ENCODE measurements around the gene HOXC13. TPM values are rescaled to one million over a fixed set of nuclear protein-coding genes. Genes with fewer than 3 reads are reported as not detected.

HOXC13 gene
- total RNA-seq, 1 donor from 2014 or later, result not detected

GRCh38 chr12:53941750-53942149 lies 3.1 kb downstream of the HOXC13 start:
- Mint-ChIP-seq H3K4me3 (no peak overlapping the region), H3K4me1 (ENCODE audit: unreplicated experiment) (no peaks in the 10 kb centered on the region), H3K36me3 (peaks cover 5% of the 10 kb centered on the region), H3K27ac (no peak overlapping the region), H3K9me3 (no peaks in the 10 kb centered on the region), H3K27me3 (peaks cover 97% of the 10 kb centered on the region)
- no peak for DNase-seq (ENCODE audit: extremely low spot score, unreplicated experiment)
- TF ChIP-seq CTCF (conservative IDR thresholded peaks at IDR 0.05), result no peak

DNA sequence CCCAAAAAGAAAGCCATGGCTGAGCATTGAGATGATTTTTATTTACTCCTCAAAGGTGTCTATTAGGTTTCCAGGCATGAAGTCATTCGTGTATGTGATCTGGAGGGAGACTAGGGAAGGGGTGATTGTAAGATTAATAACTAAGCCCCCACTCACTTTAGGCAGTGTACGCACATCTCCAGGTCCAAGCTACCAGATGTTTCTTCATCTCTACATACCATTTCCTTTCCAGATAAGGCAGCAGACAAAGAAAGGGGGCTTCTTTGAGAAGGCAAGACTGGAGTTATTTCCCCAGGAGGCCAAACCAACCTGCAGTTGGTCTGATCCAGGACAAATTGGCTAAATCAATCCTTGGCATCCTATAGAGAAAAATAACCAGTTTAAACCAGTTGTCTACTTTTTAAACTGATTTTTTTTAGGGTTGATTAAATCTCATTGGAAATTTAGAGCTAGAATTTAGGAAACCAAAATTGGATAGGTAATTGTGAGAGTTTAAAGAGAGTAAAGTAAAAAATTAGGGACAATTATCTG lies 3.9 kb downstream of the HOXC13 start:
- H3K4me1 Mint-ChIP-seq (ENCODE audit: unreplicated experiment), result no peaks in the 10 kb centered on the region
- no peak overlapping the region for H3K4me3 Mint-ChIP-seq
- no peak overlapping the region for H3K27ac Mint-ChIP-seq
- no peak for DNase-seq (ENCODE audit: extremely low spot score, unreplicated experiment)
- no peaks in the 10 kb centered on the region for H3K9me3 Mint-ChIP-seq
- peaks cover 97% of the 10 kb centered on the region for H3K27me3 Mint-ChIP-seq
- no peak for TF ChIP-seq CTCF (conservative IDR thresholded peaks at IDR 0.05)
- no peaks in the 10 kb centered on the region for H3K36me3 Mint-ChIP-seq

- Mint-ChIP-seq H3K9me3 (no peaks in the 10 kb centered on the region), H3K4me3 (no peak overlapping the region), H3K27me3 (peaks cover 99% of the 10 kb centered on the region), H3K27ac (no peak overlapping the region), H3K36me3 (no peaks in the 10 kb centered on the region), H3K4me1 (ENCODE audit: unreplicated experiment) (no peaks in the 10 kb centered on the region)
- TF ChIP-seq CTCF (conservative IDR thresholded peaks at IDR 0.05), result no peak
- no peak for DNase-seq (ENCODE audit: extremely low spot score, unreplicated experiment)
Measured at GRCh38 chr12:53944209-53944608, 5.6 kb downstream of the HOXC13 start.

- no peaks in the 10 kb centered on the region for H3K36me3 Mint-ChIP-seq
- peaks cover 99% of the 10 kb centered on the region for H3K27me3 Mint-ChIP-seq
- no peak overlapping the region for H3K27ac Mint-ChIP-seq
- no peak for TF ChIP-seq CTCF (conservative IDR thresholded peaks at IDR 0.05)
- H3K9me3 Mint-ChIP-seq, result no peaks in the 10 kb centered on the region
- H3K4me3 Mint-ChIP-seq, result no peak overlapping the region
- no peak for DNase-seq (ENCODE audit: extremely low spot score, unreplicated experiment)
- no peaks in the 10 kb centered on the region for H3K4me1 Mint-ChIP-seq (ENCODE audit: unreplicated experiment)
Measured at GRCh38 chr12:53944907-53945847, 6.5 kb downstream of the HOXC13 start.

- Mint-ChIP-seq H3K4me3 (no peak overlapping the region), H3K27me3 (peaks cover 100% of the 10 kb centered on the region)
- DNase-seq (ENCODE audit: extremely low spot score, unreplicated experiment), result no peak
Measured at GRCh38 chr12:53947743-53948142, 9.1 kb downstream of the HOXC13 start.

More at GRCh38 chr12:53947743-53948142, 9.1 kb downstream of the HOXC13 start:
- no peaks in the 10 kb centered on the region for H3K9me3 Mint-ChIP-seq
- no peaks in the 10 kb centered on the region for H3K4me1 Mint-ChIP-seq (ENCODE audit: unreplicated experiment)
- no peaks in the 10 kb centered on the region for H3K36me3 Mint-ChIP-seq
- TF ChIP-seq CTCF (conservative IDR thresholded peaks at IDR 0.05), result no peak
- no peak overlapping the region for H3K27ac Mint-ChIP-seq
